Omental fat pad (tissue), 4 donors: ENCODE measurements around the gene MAFF. TPM values are rescaled to one million over a fixed set of nuclear protein-coding genes. Genes with fewer than 3 reads are reported as not detected.
A peak's percentile ranks its signal among the peaks of the same experiment; 100 is the strongest.

ENCODE experiments used
- ATAC-seq: fragments of 150-250 bp; one replicate; pipeline ENCODE4 v1.9.1; 2016; ENCODE audit warnings: mild to moderate bottlenecking, moderate library complexity; ENCODE audit not compliant: low FRiP score
- DNase-seq: peaks from one replicate; pipeline ENCODE4 v3.0.0-alpha.2; 2019; ENCODE audit warnings: low spot score
- CTCF ChIP-seq, 3 donors: fragments of 450-650 bp; IDR thresholded peaks; one replicate each; pipeline ENCODE4 v1.5.1; 2016 to 2017; ENCODE audit warnings: antibody characterized with exemption in 3 of 3, mild to moderate bottlenecking in 3 of 3, moderate library complexity in 2 of 3
- total RNA-seq, 4 donors: library from RNA; depleted of rRNA; stranded (reverse); fragments of >200 nt; gene quantifications; one replicate each; pipeline ENCODE4 v1.1.0, GENCODE V29; 2016

Gene MAFF
- total RNA-seq, 4 donors from 2014 or later: 73.9 to 334 (median 202) TPM

- ATAC-seq: no peak
- no peak for TF ChIP-seq CTCF (IDR thresholded peaks at IDR 0.05)
- DNase-seq: no peak
Observed at GRCh38 chr22:38164551-38164918, 37.3 kb upstream of the MAFF start.

GRCh38 chr22:38165922-38166593, 35.7 kb upstream of the MAFF start:
- ATAC-seq (no peak), DNase-seq (no peak)

GRCh38 chr22:38167988-38168407, 33.8 kb upstream of the MAFF start:
- no peak for ATAC-seq

More at GRCh38 chr22:38165922-38166593, 35.7 kb upstream of the MAFF start:
- no peak for TF ChIP-seq CTCF (IDR thresholded peaks at IDR 0.05)

GRCh38 chr22:38169116-38169515, 32.7 kb upstream of the MAFF start:
- ATAC-seq (no peak), DNase-seq (no peak)
- TF ChIP-seq CTCF (IDR thresholded peaks at IDR 0.05): no peak

More at GRCh38 chr22:38167988-38168407, 33.8 kb upstream of the MAFF start:
- no peak for DNase-seq
- TF ChIP-seq CTCF (IDR thresholded peaks at IDR 0.05): no peak

- ATAC-seq (no peak), DNase-seq (no peak)
- TF ChIP-seq CTCF (IDR thresholded peaks at IDR 0.05): no peak
Observed at GRCh38 chr22:38170469-38170868, 31.3 kb upstream of the MAFF start.

- DNase-seq (no peak), ATAC-seq (peak; percentile 22)
- TF ChIP-seq CTCF (IDR thresholded peaks at IDR 0.05): no peak
Observed at GRCh38 chr22:38171927-38172831, 29.6 kb upstream of the MAFF start.
